HG03460 (cell line): ENCODE measurements around the gene PLK3.

Experiments
- ATAC-seq: cut with Tn5 transposase; IDR thresholded peaks from one replicate; pipeline ENCODE4 v1.9.1; 2021; ENCODE audit not compliant: unreplicated experiment

Gene PLK3

GRCh38 chr1:44853201-44853600 lies 53.0 kb downstream of the PLK3 start:
- ATAC-seq = no peak

DNA sequence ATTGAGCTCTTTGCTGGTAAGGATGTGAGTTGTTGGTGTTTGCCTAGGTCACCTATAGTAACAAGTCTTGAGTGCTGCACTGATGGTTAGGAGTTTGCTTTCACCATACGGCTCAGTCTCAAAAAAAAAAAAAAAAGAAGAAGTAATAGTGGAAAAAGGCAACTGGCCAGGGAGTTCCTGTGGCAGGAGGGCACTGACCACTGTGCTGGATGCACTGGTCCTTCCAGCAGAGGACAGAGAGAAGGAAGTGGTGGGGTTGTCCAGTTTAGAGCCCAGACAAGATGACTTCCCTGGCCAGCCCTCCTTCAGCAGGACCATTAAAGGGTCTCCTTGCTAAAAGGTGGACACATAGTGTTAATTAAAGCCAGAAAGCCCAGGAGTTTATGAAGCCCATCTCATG lies 54.8 kb downstream of the PLK3 start:
- ATAC-seq = no peak
